Mammary epithelial cell (primary cell): Measurements from ENCODE around the gene FKBP5.

ENCODE experiments used
- EZH2 ChIP-seq: IDR thresholded peaks from 2 replicates; pipeline ENCODE4 v1.6.1; 2012; ENCODE audit warnings: low read length, inconsistent platforms, borderline replicate concordance
- TF ChIP-seq, protein P1 (sequence below), 2 donors: IDR thresholded peaks in 1 of 2; conservative IDR thresholded peaks in 1 of 2; 2 replicates each; pipeline ENCODE4 v1.5.1; 2011 to 2012; ENCODE audit warnings: inconsistent platforms in 2 of 2, low read length in 2 of 2, mild to moderate bottlenecking in 2 of 2, control low read depth in 1 of 2, low read depth in 1 of 2; ENCODE audit not compliant: insufficient read depth in 1 of 2; ENCODE audit errors: extremely low read depth in 1 of 2

DNA sequence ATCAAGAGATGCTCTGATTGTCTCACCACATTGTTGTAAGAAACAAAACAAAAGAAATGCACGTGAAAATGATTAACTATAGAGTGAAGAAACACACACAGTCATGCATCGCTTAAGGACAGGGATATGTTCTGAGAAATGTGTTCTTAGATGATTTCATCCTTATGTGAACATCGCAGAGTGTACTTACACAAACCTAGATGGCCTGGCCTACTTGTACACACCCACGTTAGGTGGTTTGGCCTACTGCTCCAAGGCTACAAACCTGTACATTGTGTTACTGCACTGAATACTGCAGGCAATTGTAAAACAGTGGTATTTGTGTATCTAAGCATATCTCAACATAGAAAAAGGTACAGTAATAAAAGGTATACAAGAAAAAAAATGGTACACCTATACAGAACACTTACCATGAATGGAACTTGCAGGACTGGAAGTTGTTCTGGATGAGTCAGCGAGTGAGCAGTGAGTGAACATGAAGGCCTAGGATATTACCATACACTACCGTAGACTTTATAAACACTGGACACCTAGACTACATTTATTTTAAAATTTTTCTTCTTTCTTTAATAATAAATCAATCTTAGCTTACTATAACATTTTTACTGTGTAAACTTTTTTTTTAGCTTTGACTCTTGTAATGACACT, 48.6 kb downstream of the FKBP5 start:
- TF ChIP-seq, protein P1, sequence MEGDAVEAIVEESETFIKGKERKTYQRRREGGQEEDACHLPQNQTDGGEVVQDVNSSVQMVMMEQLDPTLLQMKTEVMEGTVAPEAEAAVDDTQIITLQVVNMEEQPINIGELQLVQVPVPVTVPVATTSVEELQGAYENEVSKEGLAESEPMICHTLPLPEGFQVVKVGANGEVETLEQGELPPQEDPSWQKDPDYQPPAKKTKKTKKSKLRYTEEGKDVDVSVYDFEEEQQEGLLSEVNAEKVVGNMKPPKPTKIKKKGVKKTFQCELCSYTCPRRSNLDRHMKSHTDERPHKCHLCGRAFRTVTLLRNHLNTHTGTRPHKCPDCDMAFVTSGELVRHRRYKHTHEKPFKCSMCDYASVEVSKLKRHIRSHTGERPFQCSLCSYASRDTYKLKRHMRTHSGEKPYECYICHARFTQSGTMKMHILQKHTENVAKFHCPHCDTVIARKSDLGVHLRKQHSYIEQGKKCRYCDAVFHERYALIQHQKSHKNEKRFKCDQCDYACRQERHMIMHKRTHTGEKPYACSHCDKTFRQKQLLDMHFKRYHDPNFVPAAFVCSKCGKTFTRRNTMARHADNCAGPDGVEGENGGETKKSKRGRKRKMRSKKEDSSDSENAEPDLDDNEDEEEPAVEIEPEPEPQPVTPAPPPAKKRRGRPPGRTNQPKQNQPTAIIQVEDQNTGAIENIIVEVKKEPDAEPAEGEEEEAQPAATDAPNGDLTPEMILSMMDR (conservative IDR thresholded peaks at IDR 0.05 in 1 of 2, IDR thresholded peaks at IDR 0.05 in 1 of 2; ENCODE audit: extremely low read depth in 1 of 2, insufficient read depth in 1 of 2, low read depth in 1 of 2, low read length in 2 of 2): no peak
- TF ChIP-seq EZH2: no peak
